HepG2 (cell line): ENCODE results near the gene DOLK. TPM values are rescaled to one million over a fixed set of nuclear protein-coding genes. Genes with fewer than 3 reads are reported as not detected.
A peak's percentile ranks its signal among the peaks of the same experiment; 100 is the strongest.

Experiments used
- AGO2 ChIP-seq: fragments of 200-400 bp; formaldehyde crosslinking; optimal IDR thresholded peaks from 2 replicates; pipeline ENCODE3; 2017; ENCODE audit warnings: mild to moderate bottlenecking, low read depth, low read length, moderate library complexity
- GFI1 ChIP-seq: sonication (generic); formaldehyde crosslinking; IDR thresholded peaks from 2 replicates; pipeline ENCODE4 v1.5.0; 2020; ENCODE audit warnings: missing genetic modification reagents, mild to moderate bottlenecking, borderline replicate concordance
- HBP1 ChIP-seq: IDR thresholded peaks from 2 replicates; pipeline ENCODE4 v1.6.1; 2016; ENCODE audit warnings: low read depth, control low read depth
- HNF4G ChIP-seq, 2 experiments: sonication (generic) in 1 of 2; formaldehyde crosslinking in 1 of 2; IDR thresholded peaks; 2 replicates each; pipeline versions ENCODE4 v1.4.0 to v1.6.1; 2011 to 2020; ENCODE audit warnings: borderline replicate concordance in 2 of 2, low read depth in 2 of 2, mild to moderate bottlenecking in 2 of 2, low read length in 1 of 2, missing genetic modification reagents in 1 of 2, moderate library complexity in 1 of 2
- KAT8 ChIP-seq: IDR thresholded peaks from 2 replicates; pipeline ENCODE4 v1.6.1; 2016; ENCODE audit warnings: missing genetic modification reagents, missing compliant biosample characterization
- KDM4B ChIP-seq: sonication (generic); formaldehyde crosslinking; IDR thresholded peaks from 2 replicates; pipeline ENCODE4 v1.4.0; 2020; ENCODE audit warnings: missing genetic modification reagents
- POLR2G ChIP-seq: fragments of 200-400 bp; formaldehyde crosslinking; IDR thresholded peaks from 2 replicates; pipeline ENCODE4 v1.6.1; 2018; ENCODE audit warnings: mild to moderate bottlenecking, low read depth, low read length, moderate library complexity
- TAF1 ChIP-seq: sonication (generic); formaldehyde crosslinking; IDR thresholded peaks from 2 replicates; pipeline ENCODE4 v1.4.0; 2020; ENCODE audit warnings: missing genetic modification reagents
- UBTF ChIP-seq: sonication (generic); formaldehyde crosslinking; IDR thresholded peaks from 2 replicates; pipeline ENCODE4 v1.4.0; 2020; ENCODE audit warnings: mild to moderate bottlenecking, missing genetic modification reagents
- ZBTB46 ChIP-seq: sonication (generic); formaldehyde crosslinking; IDR thresholded peaks from 2 replicates; pipeline ENCODE4 v1.4.0; 2020; ENCODE audit warnings: mild to moderate bottlenecking, missing genetic modification reagents, borderline replicate concordance
- ZNF180 ChIP-seq: sonication (generic); formaldehyde crosslinking; IDR thresholded peaks from 2 replicates; pipeline ENCODE4 v1.4.0; 2020; ENCODE audit warnings: low read depth, missing genetic modification reagents, borderline replicate concordance
- ZSCAN12 ChIP-seq: sonication (generic); formaldehyde crosslinking; IDR thresholded peaks from 2 replicates; pipeline ENCODE4 v1.9.0; 2021; ENCODE audit warnings: mild to moderate bottlenecking, missing genetic modification reagents
- polyA plus RNA-seq, 8 experiments: library from polyadenylated mRNA; depleted of rRNA in 3 of 8; stranded (reverse) in 7 of 8; unstranded in 1 of 8; fragments of >200 nt; fragmentation: Illumina TruSeq in 4 of 8; extraction: Trizol in 4 of 8; gene quantifications; 2 replicates each; pipeline versions ENCODE4 v1.2.1 to v1.2.3, GENCODE V29; 2011 to 2016; ENCODE audit warnings: low read depth in 4 of 8, missing spikeins in 1 of 8, mixed read lengths in 1 of 8; ENCODE audit not compliant: insufficient read depth in 1 of 8
- total RNA-seq, 5 experiments: library from RNA; depleted of rRNA; stranded (reverse); fragments of >200 nt; fragmentation: Illumina TruSeq; extraction: Trizol; gene quantifications; 2 replicates each; pipeline ENCODE4 v1.2.3, GENCODE V29; 2016; ENCODE audit warnings: low read depth in 1 of 5
- TF ChIP-seq, protein P1 (sequence below): sonication (generic); formaldehyde crosslinking; IDR thresholded peaks from 2 replicates; pipeline ENCODE4 v1.5.0; 2020; ENCODE audit warnings: mild to moderate bottlenecking, missing genetic modification reagents, borderline replicate concordance

Gene DOLK
- total and polyA plus RNA-seq, 2 of the 13 experiments (the other 11 are each of a cell fraction or from before 2014, with no cell fraction given), result 15.4 to 18.7 TPM

DNA sequence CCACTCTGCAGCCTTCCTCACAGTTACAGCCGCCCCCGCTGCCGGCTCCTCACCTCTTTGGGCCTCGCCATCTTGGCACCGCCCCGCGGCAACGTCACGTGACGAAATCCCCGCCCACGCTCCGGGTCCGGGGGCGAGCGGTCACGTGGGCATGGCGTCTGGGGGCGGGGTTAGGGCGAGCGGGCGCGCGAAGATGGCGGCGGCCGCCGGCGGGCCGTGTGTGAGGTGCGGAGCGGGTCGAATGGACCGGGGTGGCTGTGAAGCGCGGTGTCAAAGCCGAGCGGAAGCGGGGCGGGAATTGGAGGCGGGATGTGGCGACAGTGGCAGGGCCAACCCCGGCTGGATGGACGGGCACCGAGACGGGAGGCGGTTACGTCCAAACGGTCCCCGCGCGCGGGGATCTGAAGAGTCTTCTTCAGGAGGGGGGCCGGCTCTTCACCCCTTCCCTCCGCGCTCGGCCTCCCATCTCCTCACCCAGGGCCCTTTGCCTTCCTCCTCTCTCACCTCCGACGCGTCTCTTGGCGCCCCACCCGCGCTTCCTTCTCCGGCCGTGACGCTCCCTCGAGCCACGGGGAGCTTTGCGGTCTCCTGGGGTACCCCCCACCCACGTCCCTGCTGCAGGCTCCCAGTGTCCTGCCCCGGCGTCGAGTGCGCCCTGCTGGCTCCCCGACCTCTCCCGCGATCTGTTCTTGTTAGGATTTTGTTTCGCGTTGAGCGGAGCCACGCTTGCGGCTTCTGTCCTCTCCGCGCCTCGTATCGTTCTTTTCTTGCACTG, at the start of gene DOLK, which contains the start of gene NUP188 (continued):
- TF ChIP-seq ZSCAN12 (CRISPR knock-in tag), result no peak
- no peak for TF ChIP-seq ZNF180 (CRISPR knock-in tag)
- TF ChIP-seq HBP1, result 0 out of 2 replicates have a peak, but pooled peaks have one; percentile 21
- TF ChIP-seq KAT8 (CRISPR knock-in tag), result peak; percentile 93
- peak; percentile 96 for TF ChIP-seq POLR2G
- TF ChIP-seq KDM4B, result no peak; the same call in 1 of the 2 replicates
- peak; percentile 78 for TF ChIP-seq AGO2
- TF ChIP-seq UBTF (CRISPR knock-in tag), result peak; percentile 68; the same call in 1 of the 2 replicates
- TF ChIP-seq ZBTB46 (CRISPR knock-in tag), result no peak
- peak; percentile 100 for TF ChIP-seq TAF1
- TF ChIP-seq GFI1 (CRISPR knock-in tag), result peak; percentile 24
- TF ChIP-seq HNF4G (IDR thresholded peaks at IDR 0.05; ENCODE audit: borderline replicate concordance, low read depth, low read length), result no peak
- TF ChIP-seq HNF4G (CRISPR knock-in tag; IDR thresholded peaks at IDR 0.05; ENCODE audit: borderline replicate concordance, low read depth), result peak; percentile 62
- TF ChIP-seq, protein P1, sequence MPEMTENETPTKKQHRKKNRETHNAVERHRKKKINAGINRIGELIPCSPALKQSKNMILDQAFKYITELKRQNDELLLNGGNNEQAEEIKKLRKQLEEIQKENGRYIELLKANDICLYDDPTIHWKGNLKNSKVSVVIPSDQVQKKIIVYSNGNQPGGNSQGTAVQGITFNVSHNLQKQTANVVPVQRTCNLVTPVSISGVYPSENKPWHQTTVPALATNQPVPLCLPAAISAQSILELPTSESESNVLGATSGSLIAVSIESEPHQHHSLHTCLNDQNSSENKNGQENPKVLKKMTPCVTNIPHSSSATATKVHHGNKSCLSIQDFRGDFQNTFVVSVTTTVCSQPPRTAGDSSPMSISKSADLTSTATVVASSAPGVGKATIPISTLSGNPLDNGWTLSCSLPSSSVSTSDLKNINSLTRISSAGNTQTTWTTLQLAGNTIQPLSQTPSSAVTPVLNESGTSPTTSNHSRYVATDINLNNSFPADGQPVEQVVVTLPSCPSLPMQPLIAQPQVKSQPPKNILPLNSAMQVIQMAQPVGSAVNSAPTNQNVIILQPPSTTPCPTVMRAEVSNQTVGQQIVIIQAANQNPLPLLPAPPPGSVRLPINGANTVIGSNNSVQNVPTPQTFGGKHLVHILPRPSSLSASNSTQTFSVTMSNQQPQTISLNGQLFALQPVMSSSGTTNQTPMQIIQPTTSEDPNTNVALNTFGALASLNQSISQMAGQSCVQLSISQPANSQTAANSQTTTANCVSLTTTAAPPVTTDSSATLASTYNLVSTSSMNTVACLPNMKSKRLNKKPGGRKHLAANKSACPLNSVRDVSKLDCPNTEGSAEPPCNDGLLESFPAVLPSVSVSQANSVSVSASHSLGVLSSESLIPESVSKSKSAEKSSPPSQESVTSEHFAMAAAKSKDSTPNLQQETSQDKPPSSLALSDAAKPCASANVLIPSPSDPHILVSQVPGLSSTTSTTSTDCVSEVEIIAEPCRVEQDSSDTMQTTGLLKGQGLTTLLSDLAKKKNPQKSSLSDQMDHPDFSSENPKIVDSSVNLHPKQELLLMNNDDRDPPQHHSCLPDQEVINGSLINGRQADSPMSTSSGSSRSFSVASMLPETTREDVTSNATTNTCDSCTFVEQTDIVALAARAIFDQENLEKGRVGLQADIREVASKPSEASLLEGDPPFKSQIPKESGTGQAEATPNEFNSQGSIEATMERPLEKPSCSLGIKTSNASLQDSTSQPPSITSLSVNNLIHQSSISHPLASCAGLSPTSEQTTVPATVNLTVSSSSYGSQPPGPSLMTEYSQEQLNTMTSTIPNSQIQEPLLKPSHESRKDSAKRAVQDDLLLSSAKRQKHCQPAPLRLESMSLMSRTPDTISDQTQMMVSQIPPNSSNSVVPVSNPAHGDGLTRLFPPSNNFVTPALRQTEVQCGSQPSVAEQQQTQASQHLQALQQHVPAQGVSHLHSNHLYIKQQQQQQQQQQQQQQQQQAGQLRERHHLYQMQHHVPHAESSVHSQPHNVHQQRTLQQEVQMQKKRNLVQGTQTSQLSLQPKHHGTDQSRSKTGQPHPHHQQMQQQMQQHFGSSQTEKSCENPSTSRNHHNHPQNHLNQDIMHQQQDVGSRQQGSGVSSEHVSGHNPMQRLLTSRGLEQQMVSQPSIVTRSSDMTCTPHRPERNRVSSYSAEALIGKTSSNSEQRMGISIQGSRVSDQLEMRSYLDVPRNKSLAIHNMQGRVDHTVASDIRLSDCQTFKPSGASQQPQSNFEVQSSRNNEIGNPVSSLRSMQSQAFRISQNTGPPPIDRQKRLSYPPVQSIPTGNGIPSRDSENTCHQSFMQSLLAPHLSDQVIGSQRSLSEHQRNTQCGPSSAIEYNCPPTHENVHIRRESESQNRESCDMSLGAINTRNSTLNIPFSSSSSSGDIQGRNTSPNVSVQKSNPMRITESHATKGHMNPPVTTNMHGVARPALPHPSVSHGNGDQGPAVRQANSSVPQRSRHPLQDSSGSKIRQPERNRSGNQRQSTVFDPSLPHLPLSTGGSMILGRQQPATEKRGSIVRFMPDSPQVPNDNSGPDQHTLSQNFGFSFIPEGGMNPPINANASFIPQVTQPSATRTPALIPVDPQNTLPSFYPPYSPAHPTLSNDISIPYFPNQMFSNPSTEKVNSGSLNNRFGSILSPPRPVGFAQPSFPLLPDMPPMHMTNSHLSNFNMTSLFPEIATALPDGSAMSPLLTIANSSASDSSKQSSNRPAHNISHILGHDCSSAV, result no peak
